Inflammatory macrophage treated with lipopolysaccharide for 1 hour (primary cell): ENCODE measurements around the gene ARV1.
"Not testable (repeated sequence)": the region's sequence is repeated elsewhere in the genome, so short reads cannot be mapped to it uniquely, and the experiment has no call there.

Experiments
- DNase-seq, 2 donors: peaks; one replicate each; pipeline ENCODE4 v3.0.0-alpha.2; 2020 to 2022

Gene ARV1

DNA sequence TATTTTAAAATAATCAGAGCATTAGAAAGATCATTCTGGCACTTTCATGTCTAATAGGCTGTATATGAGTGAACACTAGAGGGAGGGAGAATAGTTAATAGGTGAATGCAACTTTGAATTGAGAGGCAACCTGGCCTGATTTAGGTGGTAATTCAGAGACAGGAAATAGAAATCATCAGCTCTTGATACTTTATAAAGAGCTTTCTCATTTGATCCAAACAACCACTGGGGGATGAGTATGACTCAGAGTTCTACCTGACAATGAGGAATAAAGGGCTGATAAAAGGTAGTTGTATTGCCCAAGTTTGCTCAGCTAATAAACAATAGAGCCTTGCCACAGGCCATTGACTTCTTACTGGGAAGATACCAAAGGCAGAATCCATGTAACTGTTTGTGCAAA, 66.4 kb downstream of the ARV1 start:
- no peak for DNase-seq

DNA sequence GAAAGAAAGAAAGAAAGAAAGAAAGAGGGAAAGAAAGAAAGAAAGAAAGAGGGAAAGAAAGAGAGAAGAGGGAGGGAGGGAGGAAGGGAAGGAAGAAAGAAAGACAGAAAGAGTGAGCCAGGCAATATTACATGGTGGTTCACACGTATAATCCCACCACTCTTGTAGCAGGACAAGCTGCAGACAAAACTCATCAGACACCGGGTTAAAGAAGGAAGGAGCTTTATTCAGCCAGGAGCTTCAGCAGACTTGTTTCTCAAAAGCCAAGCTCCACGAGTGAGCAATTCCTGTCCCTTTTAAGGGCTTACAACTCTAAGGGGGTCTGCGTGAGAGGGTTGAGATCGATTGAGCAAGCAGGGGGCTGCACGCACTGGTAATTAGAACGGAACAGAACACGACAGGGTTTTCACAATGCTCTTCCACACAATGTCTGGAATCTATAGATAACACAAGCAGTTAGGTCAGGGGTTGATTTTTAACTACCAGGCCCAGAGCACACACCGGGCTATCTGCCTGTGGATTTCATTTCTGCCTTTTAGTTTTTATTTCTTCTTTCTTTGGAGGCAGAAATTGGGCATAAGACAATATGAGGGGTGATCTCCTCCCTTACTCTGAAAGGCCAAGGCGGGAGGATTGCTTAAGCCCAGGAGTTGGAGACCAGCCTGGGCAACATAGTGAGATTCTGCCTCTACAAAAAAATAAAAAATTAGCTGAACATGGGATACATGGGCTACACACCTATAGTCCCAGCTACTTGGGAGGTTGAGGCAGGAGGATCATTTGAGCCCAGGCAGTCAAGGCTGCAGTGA, 67.2 kb downstream of the ARV1 start:
- not testable (repeated sequence) for DNase-seq

DNA sequence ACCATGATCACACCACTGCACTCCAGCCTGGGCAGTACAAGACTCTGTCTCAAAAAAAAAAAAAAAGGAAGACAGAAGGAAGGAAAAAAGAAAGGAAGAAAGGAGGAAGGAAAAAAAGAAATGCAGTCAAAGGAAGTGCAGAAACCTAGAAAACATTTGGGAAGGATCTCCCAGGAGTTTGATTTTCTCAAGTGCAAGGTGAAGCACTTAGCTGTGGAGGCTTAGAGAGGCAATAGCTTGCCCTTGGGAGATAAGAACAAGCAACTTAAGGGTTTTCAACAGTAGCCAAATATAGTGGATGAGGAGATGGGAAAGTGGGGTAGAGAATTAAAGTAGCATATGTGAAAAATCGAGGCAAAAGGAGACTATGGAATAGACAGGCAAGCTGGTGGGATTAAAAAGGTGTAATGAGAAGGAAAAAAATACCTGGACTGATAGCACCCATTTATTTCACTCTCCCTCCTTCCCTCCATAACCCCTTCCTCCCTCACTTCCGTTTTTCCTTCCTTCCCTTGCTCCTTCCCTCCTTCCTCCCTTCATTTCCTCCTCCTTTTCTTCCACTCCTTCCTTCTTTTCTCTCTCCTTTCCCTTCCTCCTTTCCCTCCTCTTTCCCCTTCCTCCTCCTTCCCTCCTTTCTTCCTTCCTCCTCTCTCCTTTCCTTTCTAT, 68.0 kb downstream of the ARV1 start:
- no peak for DNase-seq

- DNase-seq: not testable (repeated sequence)
Observed at GRCh38 chr1:231047529-231047928, 68.6 kb downstream of the ARV1 start.

DNA sequence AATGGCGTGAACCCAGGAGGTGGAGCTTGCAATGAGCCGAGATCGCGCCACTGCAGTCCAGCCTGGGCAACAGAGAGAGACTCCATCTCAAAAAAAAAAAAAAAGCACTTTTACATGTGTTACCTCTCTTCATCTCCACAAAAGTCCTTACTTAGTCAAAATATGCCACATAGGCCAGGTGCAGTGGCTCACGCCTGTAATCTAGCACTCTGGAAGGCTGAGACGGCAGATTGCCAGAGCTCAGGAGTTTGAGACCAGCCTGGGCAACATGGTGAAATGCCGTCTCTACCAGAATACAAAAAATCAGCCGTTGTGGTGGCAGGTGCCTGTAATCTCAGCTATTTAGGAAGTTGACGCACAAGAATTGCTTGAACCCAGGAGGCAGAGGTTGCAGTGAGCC, 69.5 kb downstream of the ARV1 start:
- not testable (repeated sequence) for DNase-seq

DNA sequence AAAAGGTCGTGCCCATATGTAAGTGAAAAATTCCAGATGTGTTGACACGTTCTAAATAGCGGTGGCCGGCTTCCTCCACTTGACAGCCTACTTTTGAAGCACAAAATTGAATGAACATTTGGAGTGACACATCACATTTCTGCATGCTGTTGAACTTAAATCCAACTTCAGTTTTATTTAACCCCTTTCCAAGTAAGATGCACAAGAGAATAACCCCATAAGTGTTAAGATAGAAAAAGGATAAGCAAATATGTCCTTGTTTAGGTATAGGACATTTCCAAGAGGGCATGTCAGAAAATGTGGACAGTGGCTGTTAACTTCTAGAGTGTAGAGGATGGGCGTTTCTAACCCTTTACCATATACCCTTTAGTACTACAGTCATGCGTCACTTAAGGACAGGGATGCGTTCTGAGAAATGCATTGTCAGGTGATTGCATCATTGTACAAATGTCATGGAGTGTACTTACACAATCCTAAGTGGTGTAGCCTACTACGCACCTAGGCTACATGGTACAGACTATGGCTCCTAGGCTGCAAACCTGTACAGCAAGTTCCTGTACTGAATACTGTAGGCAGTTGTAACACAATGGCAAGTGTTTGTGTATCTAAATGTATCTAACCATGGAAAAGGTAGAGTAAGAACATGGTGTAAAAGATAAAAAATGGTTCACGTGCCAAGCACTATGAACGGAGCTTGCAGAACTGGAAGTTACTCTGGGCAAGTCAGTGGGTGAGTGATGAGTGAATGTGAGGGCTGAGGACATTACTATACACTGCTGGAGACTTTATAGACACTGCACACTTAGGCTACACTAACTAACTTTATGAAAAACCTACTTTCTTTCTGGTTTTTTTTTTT, 70.5 kb downstream of the ARV1 start:
- DNase-seq: peak; percentile 25 to 43
